Cardiac muscle cell (in vitro differentiated cells and primary cell): ENCODE measurements around the gene ZNF497. TPM values are rescaled to one million over a fixed set of nuclear protein-coding genes. Genes with fewer than 3 reads are reported as not detected.
A peak's percentile ranks its signal among the peaks of the same experiment; 100 is the strongest.

Experiments
- DNase-seq, 2 donors: peaks; one replicate each; pipeline versions ENCODE4 v3.0.0 to v3.0.0-alpha.2; 2010 to 2017; ENCODE audit warnings: low read depth in 1 of 2, low spot score in 1 of 2
- H3K27ac ChIP-seq: fragments of 200-600 bp; sonication (generic); 2 replicates; pipeline ENCODE4 v1.5.1; 2016
- H3K27me3 ChIP-seq: fragments of 200-600 bp; sonication (generic); 2 replicates; pipeline ENCODE4 v1.6.0; 2016; ENCODE audit warnings: control low read depth
- H3K36me3 ChIP-seq: fragments of 200-600 bp; sonication (generic); 2 replicates; pipeline ENCODE4 v1.5.1; 2016; ENCODE audit warnings: control low read depth
- H3K4me1 ChIP-seq: fragments of 200-600 bp; sonication (generic); 2 replicates; pipeline ENCODE4 v1.8.1; 2017; ENCODE audit warnings: low read depth, mild to moderate bottlenecking, mixed run types
- H3K4me3 ChIP-seq: fragments of 200-600 bp; sonication (generic); 2 replicates; pipeline ENCODE4 v1.5.1; 2016; ENCODE audit warnings: mild to moderate bottlenecking
- H3K9me3 ChIP-seq: fragments of 200-600 bp; sonication (generic); 2 replicates; pipeline ENCODE4 v1.5.1; 2017; ENCODE audit warnings: low read depth, mild to moderate bottlenecking, control low read depth
- polyA plus RNA-seq: library from polyadenylated mRNA; unstranded; fragments of >200 nt; fragmentation: Nextera tagmentation; extraction: Ambion mirVana; gene quantifications from 2 replicates; pipeline ENCODE4 v1.2.1, GENCODE V29; 2016
- total RNA-seq: library from RNA; depleted of rRNA; stranded (reverse); fragments of >200 nt; gene quantifications from 2 replicates; pipeline ENCODE4 v1.2.3, GENCODE V29; 2016
- TF ChIP-seq, protein P1 (sequence below): IDR thresholded peaks from 2 replicates; pipeline ENCODE4 v1.5.1; 2012; ENCODE audit warnings: low read depth, mild to moderate bottlenecking, low read length

ZNF497 gene
- total and polyA plus RNA-seq, 2 experiments from 2014 or later = 5.8 to 7.6 TPM

GRCh38 chr19:58305932-58306323, 56.6 kb downstream of the ZNF497 start:
- Histone ChIP-seq H3K36me3 (peaks cover 11% of the 10 kb centered on the region), H3K27me3 (no peaks in the 10 kb centered on the region), H3K4me1 (no peaks in the 10 kb centered on the region), H3K27ac (peak overlapping the region; percentile 78), H3K4me3 (peak overlapping the region; percentile 87), H3K9me3 (no peaks in the 10 kb centered on the region)
- no peak for DNase-seq
- TF ChIP-seq, protein P1, sequence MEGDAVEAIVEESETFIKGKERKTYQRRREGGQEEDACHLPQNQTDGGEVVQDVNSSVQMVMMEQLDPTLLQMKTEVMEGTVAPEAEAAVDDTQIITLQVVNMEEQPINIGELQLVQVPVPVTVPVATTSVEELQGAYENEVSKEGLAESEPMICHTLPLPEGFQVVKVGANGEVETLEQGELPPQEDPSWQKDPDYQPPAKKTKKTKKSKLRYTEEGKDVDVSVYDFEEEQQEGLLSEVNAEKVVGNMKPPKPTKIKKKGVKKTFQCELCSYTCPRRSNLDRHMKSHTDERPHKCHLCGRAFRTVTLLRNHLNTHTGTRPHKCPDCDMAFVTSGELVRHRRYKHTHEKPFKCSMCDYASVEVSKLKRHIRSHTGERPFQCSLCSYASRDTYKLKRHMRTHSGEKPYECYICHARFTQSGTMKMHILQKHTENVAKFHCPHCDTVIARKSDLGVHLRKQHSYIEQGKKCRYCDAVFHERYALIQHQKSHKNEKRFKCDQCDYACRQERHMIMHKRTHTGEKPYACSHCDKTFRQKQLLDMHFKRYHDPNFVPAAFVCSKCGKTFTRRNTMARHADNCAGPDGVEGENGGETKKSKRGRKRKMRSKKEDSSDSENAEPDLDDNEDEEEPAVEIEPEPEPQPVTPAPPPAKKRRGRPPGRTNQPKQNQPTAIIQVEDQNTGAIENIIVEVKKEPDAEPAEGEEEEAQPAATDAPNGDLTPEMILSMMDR = no peak

- peak; percentile 98 to 99 for DNase-seq
- Histone ChIP-seq H3K4me1 (no peaks in the 10 kb centered on the region), H3K27me3 (no peaks in the 10 kb centered on the region), H3K4me3 (peak within 1 kb of the TSS; percentile 87), H3K27ac (peak within 1 kb of the TSS; percentile 78), H3K9me3 (no peaks in the 10 kb centered on the region), H3K36me3 (peaks cover 12% of the 10 kb centered on the region)
- TF ChIP-seq, protein P1 = no peak
These were observed 57.3 kb downstream of the ZNF497 start, which contains the start of gene ERVK3-1 for GRCh38 chr19:58305065-58305931. ERVK3-1 (plus strand) TSS chr19:58305377; CDS start chr19:58312169, 6,792 bp downstream.

DNA sequence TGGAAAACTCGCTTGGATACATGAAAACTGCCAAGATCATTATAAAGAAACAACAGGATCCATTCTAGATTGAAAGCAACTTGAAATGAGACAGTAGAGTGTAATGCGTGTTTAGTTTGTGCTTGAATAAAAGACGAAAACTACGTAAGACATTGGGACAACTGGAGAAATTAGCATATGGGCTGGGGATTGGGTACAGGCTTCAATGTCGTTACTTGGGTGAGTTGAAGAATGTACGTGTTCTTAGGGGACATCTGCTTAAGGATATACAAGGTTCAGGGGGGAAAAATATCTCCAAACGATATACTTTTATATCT, 57.8 kb downstream of the ZNF497 start:
- DNase-seq = no peak
- Histone ChIP-seq H3K4me1 (no peaks in the 10 kb centered on the region), H3K27me3 (no peaks in the 10 kb centered on the region), H3K4me3 (peak overlapping the region; percentile 87), H3K9me3 (no peaks in the 10 kb centered on the region), H3K36me3 (peaks cover 16% of the 10 kb centered on the region), H3K27ac (peak overlapping the region; percentile 20)
- TF ChIP-seq, protein P1 = no peak

Other genes starting within 250 kb of the ZNF497 start
- 27.8 and 29.6 TPM in 2 replicates for gene ZNF329, start 212.0 kb downstream of the ZNF497 start, total RNA-seq
- gene ZNF329, start 212.0 kb downstream of the ZNF497 start, polyA plus RNA-seq = 5.2 and 12.8 TPM in 2 replicates
- 40.3 and 50.1 TPM in 2 replicates for gene ZNF274, start 179.7 kb downstream of the ZNF497 start, total RNA-seq
- 42.8 and 45.4 TPM in 2 replicates for gene ZNF274, start 179.7 kb downstream of the ZNF497 start, polyA plus RNA-seq
- gene ZNF544, start 133.8 kb downstream of the ZNF497 start, total RNA-seq = 95.9 and 103 TPM in 2 replicates
- gene ZNF544, start 133.8 kb downstream of the ZNF497 start, polyA plus RNA-seq = 34.9 and 35.9 TPM in 2 replicates
- gene ZNF8, start 83.8 kb downstream of the ZNF497 start, total RNA-seq = 11.3 and 14.7 TPM in 2 replicates
- gene ZNF8, start 83.8 kb downstream of the ZNF497 start, polyA plus RNA-seq = 2.2 and 2.7 TPM in 2 replicates
- gene ERVK3-1, start 57.4 kb downstream of the ZNF497 start, total RNA-seq = 64.3 and 92.4 TPM in 2 replicates
- gene ERVK3-1, start 57.4 kb downstream of the ZNF497 start, polyA plus RNA-seq = 62.8 and 62.9 TPM in 2 replicates
- 2.4 and 2.5 TPM in 2 replicates for gene ZSCAN22, start 35.8 kb downstream of the ZNF497 start, total RNA-seq
- gene ZSCAN22, start 35.8 kb downstream of the ZNF497 start, polyA plus RNA-seq = 3.7 and 4.2 TPM in 2 replicates
- 75.0 and 138 TPM in 2 replicates for gene A1BG, start 9.3 kb downstream of the ZNF497 start, total RNA-seq
- 45.9 and 56.5 TPM in 2 replicates for gene A1BG, start 9.3 kb downstream of the ZNF497 start, polyA plus RNA-seq
- 9.1 and 12.6 TPM in 2 replicates for gene ZNF837, start 18.3 kb upstream of the ZNF497 start, total RNA-seq
- gene ZNF837, start 18.3 kb upstream of the ZNF497 start, polyA plus RNA-seq = 7.6 and 8.9 TPM in 2 replicates
- 1,551 and 1,738 TPM in 2 replicates for gene RPS5, start 24.5 kb upstream of the ZNF497 start, total RNA-seq
- gene RPS5, start 24.5 kb upstream of the ZNF497 start, polyA plus RNA-seq = 643 and 656 TPM in 2 replicates
- gene RNF225, start 32.9 kb upstream of the ZNF497 start, total RNA-seq = 3.1 TPM in 1 of 2 replicates, not detected in the other
- gene RNF225, start 32.9 kb upstream of the ZNF497 start, polyA plus RNA-seq = not detected in 2 replicates
- gene ZNF584, start 45.9 kb upstream of the ZNF497 start, total RNA-seq = 15.6 and 37.9 TPM in 2 replicates
- 16.0 and 18.6 TPM in 2 replicates for gene ZNF584, start 45.9 kb upstream of the ZNF497 start, polyA plus RNA-seq
- not detected in 2 replicates for gene ZNF132, start 77.4 kb upstream of the ZNF497 start, total RNA-seq
- 1.1 and 1.4 TPM in 2 replicates for gene ZNF132, start 77.4 kb upstream of the ZNF497 start, polyA plus RNA-seq
- gene ZNF324B, start 88.9 kb upstream of the ZNF497 start, total RNA-seq = 10.3 and 19.0 TPM in 2 replicates
- gene ZNF324B, start 88.9 kb upstream of the ZNF497 start, polyA plus RNA-seq = 3.4 and 5.0 TPM in 2 replicates
- gene ZNF324, start 104.3 kb upstream of the ZNF497 start, total RNA-seq = 24.7 and 27.8 TPM in 2 replicates
- gene ZNF324, start 104.3 kb upstream of the ZNF497 start, polyA plus RNA-seq = 15.7 and 18.8 TPM in 2 replicates
- gene ZNF446, start 113.6 kb upstream of the ZNF497 start, total RNA-seq = 29.0 and 41.1 TPM in 2 replicates
- gene ZNF446, start 113.6 kb upstream of the ZNF497 start, polyA plus RNA-seq = 16.3 and 20.5 TPM in 2 replicates
- gene SLC27A5, start 149.2 kb upstream of the ZNF497 start, total RNA-seq = 17.7 and 23.9 TPM in 2 replicates
- gene SLC27A5, start 149.2 kb upstream of the ZNF497 start, polyA plus RNA-seq = 22.5 and 22.8 TPM in 2 replicates
- gene ZBTB45, start 157.1 kb upstream of the ZNF497 start, total RNA-seq = 22.8 and 26.3 TPM in 2 replicates
- gene ZBTB45, start 157.1 kb upstream of the ZNF497 start, polyA plus RNA-seq = 29.4 and 34.6 TPM in 2 replicates
- gene TRIM28, start 181.3 kb upstream of the ZNF497 start, total RNA-seq = 563 and 650 TPM in 2 replicates
- 303 and 343 TPM in 2 replicates for gene TRIM28, start 181.3 kb upstream of the ZNF497 start, polyA plus RNA-seq
- gene CHMP2A, start 192.4 kb upstream of the ZNF497 start, total RNA-seq = 223 and 265 TPM in 2 replicates
- 247 and 319 TPM in 2 replicates for gene CHMP2A, start 192.4 kb upstream of the ZNF497 start, polyA plus RNA-seq
- gene UBE2M, start 195.9 kb upstream of the ZNF497 start, total RNA-seq = 70.8 and 79.0 TPM in 2 replicates
- gene UBE2M, start 195.9 kb upstream of the ZNF497 start, polyA plus RNA-seq = 169 and 177 TPM in 2 replicates
- 51.1 TPM in 2 replicates for gene MZF1, start 210.6 kb upstream of the ZNF497 start, total RNA-seq
- gene MZF1, start 210.6 kb upstream of the ZNF497 start, polyA plus RNA-seq = 25.1 and 34.7 TPM in 2 replicates